HEK293 (cell line): Measurements from ENCODE around the gene FAM78A.
A peak's percentile ranks its signal among the peaks of the same experiment; 100 is the strongest.

Experiments used
- CTCF ChIA-PET: fragments of 350-600 bp; formaldehyde crosslinking; extraction: SDS; loops from one replicate; lab custom pipeline; 2021; ENCODE audit warnings: antibody characterized with exemption; lab: Yijun Ruan, JAX
- POLR2A ChIA-PET: fragments of 300-600 bp; formaldehyde crosslinking; extraction: SDS; loops from one replicate; lab custom pipeline; 2020; ENCODE audit warnings: antibody characterized with exemption, inconsistent platforms; lab: Yijun Ruan, JAX
- H3K27ac ChIP-seq: fragments of 200-500 bp; sonication (Bioruptor generic); 2 replicates; pipeline ENCODE4 v1.5.1; 2014; ENCODE audit warnings: low read depth, low read length, control low read depth, inconsistent platforms; ENCODE audit errors: extremely low read depth
- H3K36me3 ChIP-seq, 2 experiments: fragments of 200-500 bp in 1 of 2; sonication (Bioruptor generic) in 1 of 2; 1 replicate in 1 of 2; 2 replicates in 1 of 2; pipeline ENCODE4 v1.5.1; 2014 to 2017; ENCODE audit warnings: inconsistent platforms in 2 of 2, low read length in 2 of 2; ENCODE audit not compliant: control insufficient read depth in 2 of 2, insufficient read depth in 1 of 2
- H3K4me1 ChIP-seq: fragments of 200-500 bp; sonication (Bioruptor generic); 2 replicates; pipeline ENCODE4 v1.5.1; 2014; ENCODE audit warnings: mild to moderate bottlenecking, low read length, inconsistent platforms; ENCODE audit not compliant: control insufficient read depth, insufficient read depth
- H3K4me3 ChIP-seq: 2 replicates; pipeline ENCODE4 v1.5.1; 2011; ENCODE audit warnings: low read depth, mild to moderate bottlenecking, control low read depth, low read length, moderate library complexity
- H3K9me3 ChIP-seq: fragments of 200-500 bp; sonication (Bioruptor generic); 2 replicates; pipeline ENCODE4 v1.5.1; 2014; ENCODE audit warnings: low read depth, low read length, inconsistent platforms; ENCODE audit not compliant: control insufficient read depth, insufficient read depth
- HOXC10 ChIP-seq: sonication (generic); formaldehyde crosslinking; IDR thresholded peaks from 2 replicates; pipeline ENCODE4 v1.8.1; 2023; ENCODE audit warnings: mild to moderate bottlenecking, missing genetic modification reagents
- KLF1 ChIP-seq: fragments of 450-650 bp; formaldehyde crosslinking; IDR thresholded peaks from 2 replicates; pipeline ENCODE4 v1.5.1; 2016; ENCODE audit warnings: missing biosample characterization, missing genetic modification characterization
- MZF1 ChIP-seq: fragments of 450-650 bp; formaldehyde crosslinking; IDR thresholded peaks from 2 replicates; pipeline ENCODE4 v1.5.1; 2017; ENCODE audit warnings: missing biosample characterization, missing genetic modification characterization, borderline replicate concordance
- OSR2 ChIP-seq: fragments of 450-650 bp; formaldehyde crosslinking; IDR thresholded peaks from 2 replicates; pipeline ENCODE4 v1.5.1; 2016; ENCODE audit warnings: missing biosample characterization, missing genetic modification characterization
- SCRT1 ChIP-seq: fragments of 450-650 bp; formaldehyde crosslinking; IDR thresholded peaks from 2 replicates; pipeline ENCODE4 v1.5.1; 2016; ENCODE audit warnings: missing biosample characterization, missing genetic modification characterization, borderline replicate concordance
- ZBTB17 ChIP-seq: fragments of 450-650 bp; formaldehyde crosslinking; IDR thresholded peaks from 2 replicates; pipeline ENCODE4 v1.5.1; 2016; ENCODE audit warnings: missing biosample characterization, missing genetic modification characterization
- ZBTB49 ChIP-seq: fragments of 450-650 bp; formaldehyde crosslinking; IDR thresholded peaks from 2 replicates; pipeline ENCODE4 v1.5.1; 2016; ENCODE audit warnings: missing biosample characterization, missing genetic modification characterization, low read depth
- ZNF157 ChIP-seq: fragments of 450-650 bp; formaldehyde crosslinking; IDR thresholded peaks from 2 replicates; pipeline ENCODE4 v1.5.1; 2016; ENCODE audit warnings: missing biosample characterization, missing genetic modification characterization
- ZNF18 ChIP-seq: fragments of 450-650 bp; formaldehyde crosslinking; IDR thresholded peaks from 2 replicates; pipeline ENCODE4 v1.5.1; 2016; ENCODE audit warnings: missing biosample characterization, missing genetic modification characterization
- ZNF37A ChIP-seq: fragments of 450-650 bp; IDR thresholded peaks from 2 replicates; pipeline ENCODE4 v1.5.1; 2018; ENCODE audit warnings: missing biosample characterization, missing genetic modification characterization
- ZNF473 ChIP-seq: fragments of 450-650 bp; formaldehyde crosslinking; IDR thresholded peaks from 2 replicates; pipeline ENCODE4 v1.5.1; 2017; ENCODE audit warnings: missing biosample characterization, missing genetic modification characterization
- ZNF670 ChIP-seq: fragments of 450-650 bp; formaldehyde crosslinking; IDR thresholded peaks from 2 replicates; pipeline ENCODE4 v1.5.1; 2016; ENCODE audit warnings: missing biosample characterization, missing genetic modification characterization, low read depth
- ZNF791 ChIP-seq: fragments of 450-650 bp; formaldehyde crosslinking; IDR thresholded peaks from 2 replicates; pipeline ENCODE4 v1.5.1; 2016; ENCODE audit warnings: missing biosample characterization, missing genetic modification characterization
- ZXDB ChIP-seq: fragments of 450-650 bp; formaldehyde crosslinking; IDR thresholded peaks from 2 replicates; pipeline ENCODE4 v1.5.1; 2016; ENCODE audit warnings: missing biosample characterization, missing genetic modification characterization
- TF ChIP-seq, protein P1 (sequence below): fragments of 450-650 bp; formaldehyde crosslinking; IDR thresholded peaks from 2 replicates; pipeline ENCODE4 v1.5.1; 2017; ENCODE audit warnings: missing biosample characterization, missing genetic modification characterization
- TF ChIP-seq, protein P2 (sequence below): fragments of 450-650 bp; formaldehyde crosslinking; conservative IDR thresholded peaks from 2 replicates; pipeline ENCODE4 v1.5.1; 2016; ENCODE audit warnings: low read depth, missing biosample characterization, missing genetic modification characterization

The FAM78A gene

GRCh38 chr9:131234799-131235479 lies 41.4 kb downstream of the FAM78A start:
- Histone ChIP-seq H3K4me3 (no peak overlapping the region), H3K4me1 (no peaks in the 10 kb centered on the region), H3K27ac (no peak overlapping the region), H3K9me3 (no peaks in the 10 kb centered on the region), H3K36me3 (peaks cover 0 to 52% of the 10 kb centered on the region in 2 experiments; a peak in 2 of 3 replicates)
- CTCF ChIA-PET, result interaction anchor here (1.5 kb wide), 3 partner anchors 54 to 101 kb away, joined by 3 to 6 read pairs (median 5); no protein-coding TSS in a partner anchor
- TF ChIP-seq, protein P1, sequence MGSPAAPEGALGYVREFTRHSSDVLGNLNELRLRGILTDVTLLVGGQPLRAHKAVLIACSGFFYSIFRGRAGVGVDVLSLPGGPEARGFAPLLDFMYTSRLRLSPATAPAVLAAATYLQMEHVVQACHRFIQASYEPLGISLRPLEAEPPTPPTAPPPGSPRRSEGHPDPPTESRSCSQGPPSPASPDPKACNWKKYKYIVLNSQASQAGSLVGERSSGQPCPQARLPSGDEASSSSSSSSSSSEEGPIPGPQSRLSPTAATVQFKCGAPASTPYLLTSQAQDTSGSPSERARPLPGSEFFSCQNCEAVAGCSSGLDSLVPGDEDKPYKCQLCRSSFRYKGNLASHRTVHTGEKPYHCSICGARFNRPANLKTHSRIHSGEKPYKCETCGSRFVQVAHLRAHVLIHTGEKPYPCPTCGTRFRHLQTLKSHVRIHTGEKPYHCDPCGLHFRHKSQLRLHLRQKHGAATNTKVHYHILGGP (tag by site-specific recombination), result no peak
- TF ChIP-seq OSR2 (no peak), MZF1 (tag by site-specific recombination) (no peak), ZXDB (tag by site-specific recombination) (no peak), KLF1 (tag by site-specific recombination) (no peak), ZNF157 (no peak), ZNF18 (tag by site-specific recombination) (no peak), SCRT1 (no peak), ZBTB49 (tag by site-specific recombination) (no peak), ZNF37A (tag by site-specific recombination) (no peak), ZNF791 (tag by site-specific recombination) (no peak), HOXC10 (no peak), ZNF473 (no peak)
- TF ChIP-seq, protein P2, sequence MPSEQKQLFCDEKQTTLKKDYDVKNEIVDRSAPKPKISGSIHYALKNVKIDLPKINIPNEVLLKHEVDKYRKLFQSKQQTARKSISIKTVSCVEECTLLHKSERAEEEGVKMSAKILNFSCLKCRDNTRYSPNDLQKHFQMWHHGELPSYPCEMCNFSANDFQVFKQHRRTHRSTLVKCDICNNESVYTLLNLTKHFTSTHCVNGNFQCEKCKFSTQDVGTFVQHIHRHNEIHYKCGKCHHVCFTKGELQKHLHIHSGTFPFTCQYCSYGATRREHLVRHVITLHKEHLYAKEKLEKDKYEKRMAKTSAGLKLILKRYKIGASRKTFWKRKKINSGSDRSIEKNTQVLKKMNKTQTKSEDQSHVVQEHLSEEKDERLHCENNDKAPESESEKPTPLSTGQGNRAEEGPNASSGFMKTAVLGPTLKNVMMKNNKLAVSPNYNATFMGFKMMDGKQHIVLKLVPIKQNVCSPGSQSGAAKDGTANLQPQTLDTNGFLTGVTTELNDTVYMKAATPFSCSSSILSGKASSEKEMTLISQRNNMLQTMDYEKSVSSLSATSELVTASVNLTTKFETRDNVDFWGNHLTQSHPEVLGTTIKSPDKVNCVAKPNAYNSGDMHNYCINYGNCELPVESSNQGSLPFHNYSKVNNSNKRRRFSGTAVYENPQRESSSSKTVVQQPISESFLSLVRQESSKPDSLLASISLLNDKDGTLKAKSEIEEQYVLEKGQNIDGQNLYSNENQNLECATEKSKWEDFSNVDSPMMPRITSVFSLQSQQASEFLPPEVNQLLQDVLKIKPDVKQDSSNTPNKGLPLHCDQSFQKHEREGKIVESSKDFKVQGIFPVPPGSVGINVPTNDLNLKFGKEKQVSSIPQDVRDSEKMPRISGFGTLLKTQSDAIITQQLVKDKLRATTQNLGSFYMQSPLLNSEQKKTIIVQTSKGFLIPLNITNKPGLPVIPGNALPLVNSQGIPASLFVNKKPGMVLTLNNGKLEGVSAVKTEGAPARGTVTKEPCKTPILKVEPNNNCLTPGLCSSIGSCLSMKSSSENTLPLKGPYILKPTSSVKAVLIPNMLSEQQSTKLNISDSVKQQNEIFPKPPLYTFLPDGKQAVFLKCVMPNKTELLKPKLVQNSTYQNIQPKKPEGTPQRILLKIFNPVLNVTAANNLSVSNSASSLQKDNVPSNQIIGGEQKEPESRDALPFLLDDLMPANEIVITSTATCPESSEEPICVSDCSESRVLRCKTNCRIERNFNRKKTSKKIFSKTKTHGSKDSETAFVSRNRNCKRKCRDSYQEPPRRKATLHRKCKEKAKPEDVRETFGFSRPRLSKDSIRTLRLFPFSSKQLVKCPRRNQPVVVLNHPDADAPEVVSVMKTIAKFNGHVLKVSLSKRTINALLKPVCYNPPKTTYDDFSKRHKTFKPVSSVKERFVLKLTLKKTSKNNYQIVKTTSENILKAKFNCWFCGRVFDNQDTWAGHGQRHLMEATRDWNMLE (tag by site-specific recombination), result no peak
- POLR2A ChIA-PET, result interaction anchor here (0.6 kb wide), 1 partner anchor 522 kb away, joined by 4 read pairs; no protein-coding TSS in a partner anchor

GRCh38 chr9:131233995-131234394 lies 42.3 kb downstream of the FAM78A start:
- no peaks in the 10 kb centered on the region for H3K9me3 ChIP-seq
- H3K4me1 ChIP-seq, result no peaks in the 10 kb centered on the region
- no peak overlapping the region for H3K27ac ChIP-seq
- peaks cover 0 to 61% of the 10 kb centered on the region in 2 experiments; a peak in 2 of 3 replicates for H3K36me3 ChIP-seq
- POLR2A ChIA-PET, result no interaction called here
- H3K4me3 ChIP-seq, result no peak overlapping the region
- TF ChIP-seq ZBTB17 (peak; percentile 35; the same call in 1 of the 2 replicates), ZNF670 (tag by site-specific recombination) (no peak)
- CTCF ChIA-PET, result interaction anchor here (1.5 kb wide), 3 partner anchors 53 to 102 kb away, joined by 3 to 6 read pairs (median 5); no protein-coding TSS in a partner anchor
